GDM1 (cell line): ENCODE measurements around the gene TMEM270.
A peak's percentile ranks its signal among the peaks of the same experiment; 100 is the strongest.
"Not testable (repeated sequence)": the region's sequence is repeated elsewhere in the genome, so short reads cannot be mapped to it uniquely, and the experiment has no call there.

Experiments
- DNase-seq: peaks from one replicate; lab custom pipeline; 2025; lab: John Stamatoyannopoulos, UW

TMEM270 gene

DNA sequence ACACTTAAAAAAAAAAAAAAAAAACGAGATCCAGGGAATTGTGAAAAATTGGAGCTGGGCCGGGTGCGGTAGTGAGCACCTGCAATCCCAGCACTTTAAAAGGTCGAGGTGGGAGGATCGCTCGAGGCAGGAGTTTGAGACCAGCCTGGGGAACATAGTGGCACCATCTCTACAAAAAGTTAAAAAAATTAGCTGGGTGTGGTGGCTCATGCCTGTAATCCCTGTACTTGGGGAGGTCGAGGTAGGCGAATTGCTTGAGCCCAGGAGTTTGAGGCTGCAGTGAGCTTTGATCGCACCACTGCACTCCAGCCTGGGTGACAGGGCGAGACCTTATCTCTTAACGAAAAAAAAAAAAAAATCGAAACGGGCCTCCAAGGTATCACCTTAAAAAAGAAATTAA, 28.2 kb upstream of the TMEM270 start:
- DNase-seq, result no peak

DNA sequence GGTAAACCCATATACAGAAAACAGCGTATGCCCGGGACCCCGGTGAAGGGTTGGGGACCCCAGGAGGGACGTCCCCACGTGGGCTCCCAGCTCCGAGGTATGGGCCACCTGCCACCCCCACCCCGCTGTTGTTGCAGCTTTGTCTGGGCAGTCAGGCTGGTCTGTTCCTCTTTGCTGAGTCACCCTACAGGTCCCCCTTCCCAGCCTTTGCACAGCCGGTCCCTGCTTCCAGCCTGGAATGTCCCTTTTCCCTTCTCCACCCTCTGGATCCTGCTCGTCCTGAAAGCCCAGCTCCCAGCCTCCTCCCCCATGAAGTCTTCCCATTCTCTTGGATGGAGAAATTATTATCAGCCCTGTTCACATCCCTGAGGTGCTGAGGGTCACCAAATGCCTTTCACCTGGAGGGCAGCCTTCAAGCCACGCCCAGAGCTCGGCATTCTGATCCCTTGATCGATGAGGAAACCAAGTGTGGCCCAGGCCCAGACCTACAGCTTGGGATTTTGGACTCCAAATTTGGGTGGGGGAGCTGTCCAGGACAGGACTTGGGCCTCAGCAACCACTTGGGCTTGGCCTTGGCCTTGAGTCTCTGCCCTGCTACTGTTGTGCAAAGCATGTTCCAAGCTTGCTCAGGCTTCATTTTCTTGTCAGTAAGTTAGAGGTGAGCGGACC, 27.6 kb upstream of the TMEM270 start:
- DNase-seq, result no peak

DNA sequence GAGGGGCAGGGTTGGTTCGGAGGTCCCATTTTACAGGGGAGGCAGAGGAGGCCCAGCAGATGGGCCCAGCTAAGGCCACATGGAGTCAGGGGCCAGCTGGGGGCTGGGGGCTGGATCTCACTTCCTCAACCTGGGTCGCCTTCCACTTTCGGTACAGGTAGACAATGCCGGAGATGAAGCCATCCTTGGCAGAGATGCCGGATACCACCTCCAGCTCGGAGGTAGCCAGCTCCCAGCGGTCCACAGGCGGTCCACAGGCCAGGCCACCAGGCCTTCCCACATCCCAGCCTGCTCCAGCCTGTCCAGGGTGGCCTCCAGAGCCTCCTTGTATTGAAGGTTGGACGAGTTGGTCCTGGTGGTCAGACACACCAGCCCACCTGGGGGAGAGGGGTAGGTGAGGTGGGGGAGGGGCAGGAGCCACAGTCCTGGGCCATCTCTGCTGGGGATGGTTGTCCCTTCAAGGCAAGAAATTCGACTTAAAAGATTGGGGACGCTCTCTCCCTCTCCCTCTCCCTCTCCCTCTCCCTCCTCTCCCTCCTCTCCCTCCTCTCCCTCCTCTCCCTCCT, 26.2 kb upstream of the TMEM270 start:
- DNase-seq, result no peak

DNA sequence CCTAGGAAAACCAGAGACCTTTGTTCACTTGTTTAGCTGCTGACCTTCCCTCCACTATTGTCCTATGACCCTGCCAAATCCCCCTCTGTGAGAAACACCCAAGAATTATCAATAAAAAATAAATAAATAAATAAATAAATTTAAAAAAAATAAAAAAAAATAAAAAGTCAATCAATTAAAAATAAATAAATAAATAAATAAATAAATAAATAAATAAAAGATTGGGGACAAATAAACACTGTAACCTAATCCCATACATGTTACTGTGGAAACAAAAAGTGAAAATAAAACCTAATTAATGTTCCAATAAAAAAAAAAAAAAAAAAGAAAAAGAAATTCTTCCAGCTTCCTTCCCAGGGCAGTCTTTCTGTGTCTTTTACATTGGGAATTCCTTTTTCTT, 23.8 kb upstream of the TMEM270 start:
- not testable (repeated sequence) for DNase-seq

DNA sequence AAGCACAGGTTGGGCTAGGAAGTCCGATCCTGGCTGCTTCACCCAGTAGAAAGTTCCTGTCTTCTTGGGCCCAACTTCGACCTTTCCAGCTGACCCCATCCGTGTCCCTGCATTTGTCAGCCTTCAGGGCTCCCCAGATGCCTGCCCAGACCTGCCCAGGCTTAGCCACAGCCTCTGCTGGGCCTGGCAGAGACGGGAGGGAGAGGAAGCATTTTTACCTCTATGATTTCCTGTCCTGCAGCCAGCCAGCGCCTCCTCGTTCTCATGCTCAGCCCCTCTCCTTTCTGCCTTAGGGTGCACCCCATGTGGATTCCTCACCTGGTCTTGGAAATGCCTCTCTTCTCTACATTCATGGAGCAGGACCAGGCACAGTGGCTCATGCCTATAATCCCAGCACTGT, 22.3 kb upstream of the TMEM270 start:
- no peak for DNase-seq

DNA sequence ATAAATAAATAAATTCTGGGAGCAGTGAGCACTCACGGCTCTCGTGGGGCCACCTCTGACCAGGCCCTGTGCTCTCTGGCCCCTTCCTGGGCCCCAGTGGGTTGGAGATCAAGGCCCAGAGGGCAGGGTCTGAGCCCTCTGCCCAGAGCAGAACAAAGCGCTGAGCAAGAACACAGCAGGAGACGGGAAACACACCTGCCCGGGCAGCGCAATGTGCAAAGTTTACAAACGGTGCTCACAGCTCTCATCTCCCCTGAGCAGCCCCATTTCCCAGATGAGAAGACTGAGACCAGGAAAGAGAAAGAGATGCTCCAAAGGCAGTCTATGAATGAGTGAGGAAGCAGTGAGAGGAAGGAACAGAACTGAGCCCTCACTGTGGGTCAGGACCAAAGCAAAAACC, 21.7 kb upstream of the TMEM270 start:
- no peak for DNase-seq

DNA sequence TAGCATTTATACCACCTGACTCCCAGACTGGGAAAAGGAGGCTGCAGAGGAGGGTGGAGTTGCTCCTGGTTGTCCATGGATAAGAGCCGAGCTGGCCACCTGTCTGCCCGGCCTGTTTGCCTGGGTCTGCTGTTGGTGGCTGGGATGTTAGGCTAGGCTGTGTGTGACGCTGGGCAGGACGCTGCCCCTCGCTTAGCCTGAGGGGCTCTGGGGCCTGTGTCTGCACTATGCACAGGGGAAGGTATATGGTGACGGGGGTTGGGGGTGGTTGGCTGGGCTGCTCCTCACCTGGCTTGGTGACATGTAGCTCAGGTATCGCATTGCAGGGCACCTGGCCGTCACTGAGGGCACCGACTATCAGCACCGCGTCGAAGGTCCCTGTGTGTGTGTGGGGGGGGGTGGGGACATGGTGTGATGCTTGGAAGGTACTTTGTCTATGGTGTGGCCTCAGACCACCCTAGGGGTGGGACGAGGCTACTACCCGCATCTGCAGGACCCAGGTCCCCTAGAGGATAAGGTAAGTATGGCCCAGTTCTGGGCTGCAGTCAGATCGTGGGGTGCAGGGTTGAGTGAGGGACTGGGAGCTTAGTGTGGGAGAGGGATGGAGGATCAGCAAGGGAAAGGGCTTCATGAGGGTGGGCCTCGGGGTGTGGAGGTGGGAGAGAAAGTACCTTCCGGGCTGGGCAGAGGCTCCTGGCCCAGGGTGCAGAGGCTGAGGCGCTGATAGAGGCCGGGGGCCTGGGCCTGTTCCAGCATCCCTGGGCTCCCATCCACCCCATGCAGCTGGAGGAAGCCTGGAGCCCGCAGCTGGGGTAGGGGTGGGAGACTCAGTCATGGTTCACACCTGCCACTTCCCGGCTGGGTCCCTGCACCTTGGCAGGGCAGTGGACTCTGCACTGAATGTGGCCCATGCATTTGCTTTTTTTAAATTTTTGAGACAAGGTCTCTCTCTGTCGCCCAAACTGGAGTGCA, 20.9 kb upstream of the TMEM270 start:
- no peak for DNase-seq

DNA sequence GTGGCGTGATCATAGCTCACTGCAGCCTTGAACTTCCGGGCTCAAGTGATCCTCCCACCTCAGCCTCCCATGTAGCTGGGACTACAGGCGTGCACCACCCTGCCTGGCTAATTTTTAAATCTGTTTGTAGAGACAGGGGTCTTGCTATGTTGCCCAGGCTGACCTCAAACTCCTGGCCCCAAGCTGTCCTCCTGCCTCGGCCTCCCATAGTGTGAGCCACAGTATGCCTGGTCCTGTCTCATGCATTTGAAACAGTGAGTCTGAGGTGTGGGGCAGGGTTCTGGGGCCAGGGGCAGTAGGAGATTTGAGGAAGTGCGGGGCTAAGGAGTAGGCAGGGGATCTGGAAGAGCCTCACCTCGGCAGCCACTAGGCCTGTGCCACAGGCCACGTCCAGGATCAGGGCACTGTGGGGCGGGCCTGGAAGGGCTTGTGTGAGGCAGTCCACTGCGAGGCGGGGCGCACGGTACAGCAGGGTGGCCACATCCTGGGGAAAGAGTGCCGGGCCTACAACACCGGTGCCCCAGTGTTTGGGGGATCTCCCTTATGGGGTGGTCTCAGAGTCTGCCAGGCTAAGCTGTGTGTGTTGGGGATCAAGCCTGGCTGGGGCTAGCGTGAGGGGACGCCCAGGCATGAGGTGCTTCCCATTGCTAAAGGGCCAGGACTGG, 20.1 kb upstream of the TMEM270 start:
- DNase-seq, result no peak

DNA sequence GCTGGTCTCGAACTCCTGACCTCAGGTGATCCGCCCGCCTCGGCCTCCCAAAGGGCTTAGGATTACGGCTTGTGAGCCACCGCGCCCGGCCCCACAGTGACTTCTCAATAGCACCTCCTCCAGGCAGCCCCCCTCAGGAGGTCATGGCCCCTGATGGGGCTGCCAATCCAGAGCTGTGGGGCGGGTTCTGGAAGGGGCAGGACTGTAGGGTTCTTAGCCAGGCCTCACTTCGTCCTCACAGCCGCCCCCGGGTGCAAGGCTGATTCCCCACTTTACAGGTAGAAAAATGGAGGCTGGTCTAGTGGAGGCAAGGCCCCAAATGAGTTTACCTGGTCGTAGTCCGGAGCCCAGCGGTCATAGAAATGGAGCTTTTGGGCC, 19.3 kb upstream of the TMEM270 start:
- DNase-seq, result no peak

DNA sequence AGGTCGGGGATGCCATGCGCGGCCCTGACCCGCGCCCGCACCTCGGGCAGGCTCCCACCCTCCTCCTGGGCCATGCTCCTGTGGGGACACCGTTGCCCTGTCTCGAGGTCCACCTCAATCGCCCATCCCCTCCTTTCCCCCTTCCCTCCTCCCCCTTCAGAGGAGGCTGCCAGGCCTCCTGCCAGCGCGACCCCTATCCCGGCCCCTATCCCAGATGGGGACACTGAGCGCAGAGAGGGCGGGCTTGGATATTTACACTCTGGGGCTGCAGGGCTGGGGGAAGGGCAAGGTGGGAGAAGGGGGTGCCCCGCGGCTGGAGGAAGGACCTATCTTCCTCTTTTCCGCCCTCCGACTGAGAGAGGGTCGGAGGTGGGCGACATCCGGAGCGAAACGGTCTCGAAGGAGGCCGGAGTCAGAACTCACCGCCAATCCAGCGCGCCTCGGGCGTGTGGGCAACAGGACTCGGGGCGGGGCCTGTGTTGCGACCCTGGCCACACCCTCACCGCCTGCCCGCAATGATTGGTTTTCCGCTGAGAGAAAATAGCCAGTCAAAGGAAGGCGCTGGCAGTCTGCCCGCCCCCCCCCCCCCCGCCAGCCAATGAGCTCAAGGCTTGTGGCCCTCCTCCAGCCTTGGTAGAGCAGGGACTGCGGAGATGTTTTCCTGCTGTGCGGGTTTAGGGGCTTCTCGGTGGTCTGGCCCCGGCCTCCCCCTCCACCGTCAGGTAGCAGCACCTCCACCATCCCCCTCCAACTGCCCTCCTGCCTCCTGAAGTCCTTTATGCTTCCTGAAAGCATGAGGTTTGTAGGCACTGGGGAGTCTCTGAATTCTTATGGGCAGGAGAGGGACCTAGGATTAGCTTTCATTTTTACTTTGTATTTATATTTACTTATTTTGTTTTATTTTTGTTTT, 18.6 kb upstream of the TMEM270 start, which contains the start of gene METTL27:
METTL27 (minus strand) TSS at position 450 of the 910 bp plus-strand sequence; CDS start at position 74, 376 bp downstream.
- peak; percentile 86 for DNase-seq

DNA sequence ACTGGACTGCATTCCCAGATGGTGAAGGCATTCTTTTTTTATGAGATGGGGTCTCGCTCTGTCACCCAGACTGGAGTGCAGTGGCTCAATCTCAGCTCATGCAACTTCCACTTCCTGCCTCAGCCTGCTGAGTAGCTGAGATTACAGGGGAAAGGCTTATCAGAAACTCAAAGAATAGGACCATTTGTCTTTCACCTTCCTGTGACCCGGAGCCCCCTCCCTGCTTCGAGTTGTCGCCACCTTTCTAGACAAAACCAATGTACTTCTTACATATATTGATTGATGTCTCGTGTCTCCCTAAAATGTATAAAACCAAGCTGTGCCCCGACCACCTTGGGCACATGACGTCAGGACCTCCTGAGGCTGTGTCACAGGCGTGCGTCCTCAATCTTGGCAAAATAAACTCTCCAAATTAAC, 16.8 kb upstream of the TMEM270 start:
- DNase-seq, result no peak

DNA sequence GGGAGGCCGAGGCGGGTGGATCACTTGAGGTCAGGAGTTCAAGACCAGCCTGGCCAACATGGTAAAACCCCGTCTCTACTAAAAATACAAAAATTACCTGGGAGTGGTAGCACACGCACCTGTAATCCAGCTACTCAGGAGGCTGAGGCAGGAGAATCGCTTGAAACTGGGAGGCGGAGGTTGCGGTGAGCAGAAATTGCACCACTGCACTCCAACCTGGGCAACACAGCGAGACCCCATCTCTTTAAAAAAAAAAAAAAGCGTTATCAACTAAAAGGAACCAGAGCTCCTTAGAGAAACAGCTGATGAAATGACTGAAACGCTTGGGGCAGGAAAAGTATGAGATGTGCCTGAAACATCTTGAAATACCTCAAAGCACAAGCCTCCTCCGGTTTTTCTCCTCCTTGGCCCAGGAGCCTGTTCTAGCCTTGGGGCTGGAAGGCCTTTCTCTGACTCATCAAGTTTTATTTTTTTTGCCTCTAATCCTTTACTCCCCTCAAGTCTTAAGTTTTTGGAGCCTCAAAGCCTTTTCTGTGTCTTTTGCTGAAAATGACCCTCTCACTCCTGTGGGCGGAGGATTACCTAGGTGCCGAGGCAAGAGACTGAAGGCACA, 16.0 kb upstream of the TMEM270 start:
- no peak for DNase-seq

DNA sequence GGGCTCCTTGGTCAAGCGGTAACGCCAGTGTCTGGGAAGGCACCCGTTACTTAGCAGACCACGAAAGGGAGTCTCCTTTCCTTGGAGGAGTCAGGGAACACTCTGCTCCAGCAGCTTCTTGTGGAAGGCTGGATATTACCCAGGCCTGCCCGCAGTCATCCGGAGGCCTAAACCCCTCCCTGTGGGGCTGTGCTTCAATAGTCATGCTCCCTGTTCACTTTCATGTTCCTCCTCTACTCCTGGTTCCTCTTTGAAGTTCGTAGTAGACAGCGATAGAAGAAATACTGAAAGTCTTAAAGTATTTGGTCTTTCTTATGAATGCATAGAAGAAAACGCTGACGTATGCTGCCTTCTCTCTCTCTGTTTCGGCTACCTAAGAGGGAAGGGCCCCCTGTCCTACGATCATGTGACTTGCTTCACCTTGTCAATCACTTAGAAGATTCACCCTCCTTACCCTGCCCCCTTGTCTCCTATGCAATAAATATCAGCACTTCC, 15.2 kb upstream of the TMEM270 start:
- peak; percentile 36 for DNase-seq

DNA sequence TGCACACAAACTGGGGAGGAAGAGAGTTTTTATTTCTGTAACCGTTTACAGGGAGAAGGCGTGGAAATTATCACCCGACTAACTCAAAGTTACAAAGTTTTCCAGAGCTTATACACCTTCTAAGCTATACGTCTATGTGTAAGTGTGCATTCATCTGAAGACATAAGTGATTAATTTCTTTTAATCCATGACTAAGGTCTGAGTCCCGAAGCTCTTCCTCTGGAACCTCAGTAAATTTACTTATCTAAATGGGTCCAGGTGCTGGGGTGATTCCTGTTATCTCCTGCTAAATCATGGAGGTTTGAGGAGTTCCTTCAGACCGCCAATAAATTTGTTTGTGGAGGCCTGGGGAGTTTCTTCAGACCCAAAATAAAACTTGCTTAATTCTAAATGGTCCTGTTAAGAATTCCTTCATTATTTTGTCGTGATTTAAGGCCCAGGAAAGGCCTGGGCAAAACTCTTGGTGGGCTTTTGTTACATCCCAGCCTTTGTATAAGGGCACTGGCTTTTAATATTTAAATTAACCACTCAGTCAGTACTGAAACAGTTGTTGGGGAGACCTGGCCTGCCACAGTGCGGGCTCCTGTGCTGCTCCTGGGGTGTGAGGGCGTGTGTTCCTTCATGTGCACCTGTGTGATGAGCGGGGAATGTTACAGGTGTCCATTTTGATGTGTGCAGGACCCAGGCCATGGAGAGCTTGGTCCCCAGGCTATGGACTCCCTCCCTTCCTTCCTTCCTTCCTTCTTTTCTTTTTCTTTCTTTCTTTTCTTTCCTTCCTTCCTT, 12.8 kb upstream of the TMEM270 start:
- no peak for DNase-seq

DNA sequence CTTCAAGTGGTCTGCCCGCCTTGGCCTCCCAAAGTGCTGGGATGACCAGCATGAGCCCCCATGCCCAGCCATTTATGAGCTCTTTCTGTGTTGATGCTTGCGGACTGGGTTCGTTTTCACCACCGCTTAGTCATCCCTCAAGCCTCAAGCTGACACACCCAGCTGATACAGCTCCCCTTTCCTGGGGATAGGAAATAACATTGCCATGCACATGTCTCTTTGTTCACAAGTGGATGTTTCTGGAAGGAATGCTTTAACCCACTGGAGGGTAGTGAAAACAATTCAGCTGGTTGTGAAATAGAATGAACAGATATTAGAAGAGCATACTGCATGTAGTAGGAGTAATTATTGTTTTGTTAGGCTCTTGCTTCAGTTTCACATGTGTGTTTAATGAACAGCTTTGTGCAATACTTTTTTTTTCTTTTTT, 10.2 kb upstream of the TMEM270 start:
- no peak for DNase-seq

DNA sequence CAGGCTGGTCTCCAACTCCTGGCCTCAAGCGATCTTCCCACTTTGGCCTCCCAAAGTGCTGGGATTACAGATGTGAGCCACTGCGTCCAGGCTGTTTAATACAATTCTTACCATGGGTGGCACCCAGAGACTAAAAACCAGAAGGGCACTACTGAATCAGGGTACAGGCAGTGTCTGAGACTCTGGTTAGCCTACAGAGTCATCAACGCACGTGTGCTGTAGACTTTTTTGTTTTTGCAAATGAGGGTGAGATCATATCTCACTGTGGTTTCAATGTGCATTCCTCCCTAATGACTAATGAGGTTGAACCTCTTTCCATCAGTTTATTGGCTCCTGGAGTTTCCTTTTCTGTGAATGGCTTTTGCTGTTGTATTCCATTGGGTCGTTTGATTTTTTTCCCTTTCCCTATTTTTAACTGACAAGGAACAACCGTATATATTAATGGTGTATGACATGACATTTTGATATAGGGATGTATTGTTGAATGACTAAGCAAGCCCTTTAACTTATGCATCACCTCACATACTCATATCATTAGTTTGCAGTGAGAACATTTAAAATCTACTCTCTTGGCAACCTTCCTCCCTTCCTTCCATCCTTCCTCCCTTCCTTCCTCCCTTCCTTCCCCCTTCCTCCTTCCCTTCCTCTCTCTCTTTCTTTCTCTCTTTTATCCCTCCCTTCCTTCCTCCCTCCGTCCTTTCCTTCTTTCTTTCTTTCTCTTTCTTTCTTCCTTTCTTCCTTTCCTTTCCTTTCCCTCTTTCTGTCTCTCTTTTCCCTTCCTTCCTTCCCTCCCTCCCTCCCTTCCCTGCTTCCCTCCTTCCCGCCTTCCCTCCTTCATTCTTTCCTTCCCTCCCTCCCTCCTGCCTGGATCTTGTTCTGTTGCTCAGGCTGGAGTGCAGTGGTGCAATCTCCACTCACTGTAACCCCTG, 9.3 kb upstream of the TMEM270 start:
- DNase-seq, result no peak

DNA sequence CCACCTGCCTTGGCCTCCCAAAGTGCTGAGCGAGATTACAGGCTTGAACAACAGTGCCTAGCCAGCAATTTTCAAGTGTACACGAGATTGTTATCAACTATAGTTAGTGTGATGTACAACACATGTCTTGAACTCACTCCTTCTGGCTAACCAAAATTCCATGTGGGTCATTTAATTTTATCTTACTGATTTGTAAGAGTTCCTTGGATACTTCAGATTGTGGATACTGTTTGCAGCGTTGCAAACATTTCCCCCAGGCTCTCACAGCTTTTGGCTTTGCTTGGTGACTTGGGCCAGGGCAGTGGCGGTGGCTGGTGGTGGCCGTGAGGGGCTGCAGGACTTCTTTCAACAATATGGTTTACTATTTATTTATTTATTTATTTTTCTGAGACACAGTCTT, 8.5 kb upstream of the TMEM270 start:
- no peak for DNase-seq

DNA sequence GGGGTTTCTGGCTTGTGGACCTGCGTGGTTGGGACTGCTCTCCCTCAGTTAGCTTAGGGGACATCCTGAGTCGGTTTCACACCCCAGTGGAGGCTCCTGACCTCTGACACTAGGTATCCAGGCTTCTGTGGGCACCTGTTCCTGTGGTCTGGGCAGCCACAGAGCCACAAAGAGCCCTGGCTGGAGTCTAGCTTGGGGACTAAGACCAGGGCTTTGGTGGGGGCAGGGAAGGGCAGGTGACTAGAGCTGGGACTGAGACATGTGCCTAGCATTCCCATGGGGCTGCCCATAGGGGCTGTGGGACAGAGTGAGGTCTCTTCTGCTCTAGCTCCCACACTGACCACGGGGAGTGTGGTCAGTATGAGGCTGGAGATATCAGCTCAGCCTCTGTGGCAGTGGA, 4.0 kb upstream of the TMEM270 start:
- no peak for DNase-seq

DNA sequence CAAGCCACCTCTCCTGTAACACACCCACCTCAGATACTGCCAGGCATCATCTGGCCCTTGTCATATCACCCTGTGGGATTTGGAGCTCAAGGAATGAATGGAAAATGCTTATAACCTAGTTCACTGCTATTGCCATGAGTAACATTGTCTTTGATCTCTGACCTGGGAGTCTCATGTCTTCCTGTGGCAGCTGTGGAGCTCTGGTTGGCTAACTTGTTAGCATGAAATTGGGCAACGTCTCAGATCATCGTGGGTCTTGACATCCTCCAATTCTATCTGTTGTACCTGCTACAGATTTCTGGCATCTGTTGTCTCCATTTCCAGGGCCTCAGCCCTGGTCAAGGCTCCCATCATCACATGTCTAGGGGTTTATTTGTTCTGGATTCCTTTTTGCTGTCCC, 2.2 kb upstream of the TMEM270 start:
- DNase-seq, result no peak
